Right hindlimb (tissue), 1 donor: ENCODE measurements around the gene BPGM.

Experiments
- DNase-seq: peaks from one replicate; pipeline ENCODE4 v3.0.0-alpha.2; 2018

Gene BPGM

DNA sequence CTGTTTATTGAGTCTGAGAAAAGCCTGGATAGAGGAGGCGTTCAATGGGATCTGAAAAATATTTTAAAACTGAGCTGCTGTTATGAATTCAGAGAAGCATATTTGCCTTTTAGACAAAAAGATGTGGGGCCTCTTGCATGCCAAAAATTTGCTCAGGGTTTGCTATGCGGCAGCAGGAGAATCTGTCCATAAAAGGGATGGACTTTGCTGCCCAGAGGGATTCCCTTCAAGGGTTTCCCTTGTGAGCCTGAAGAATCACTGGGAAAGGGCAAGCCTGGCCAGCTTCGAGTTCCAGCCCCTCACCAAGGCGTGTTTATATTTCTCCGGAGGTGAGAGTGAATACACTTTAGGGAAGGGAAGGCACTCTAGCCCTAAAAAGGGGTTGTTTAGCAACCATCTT lies 77.2 kb downstream of the BPGM start:
- DNase-seq = no peak

DNA sequence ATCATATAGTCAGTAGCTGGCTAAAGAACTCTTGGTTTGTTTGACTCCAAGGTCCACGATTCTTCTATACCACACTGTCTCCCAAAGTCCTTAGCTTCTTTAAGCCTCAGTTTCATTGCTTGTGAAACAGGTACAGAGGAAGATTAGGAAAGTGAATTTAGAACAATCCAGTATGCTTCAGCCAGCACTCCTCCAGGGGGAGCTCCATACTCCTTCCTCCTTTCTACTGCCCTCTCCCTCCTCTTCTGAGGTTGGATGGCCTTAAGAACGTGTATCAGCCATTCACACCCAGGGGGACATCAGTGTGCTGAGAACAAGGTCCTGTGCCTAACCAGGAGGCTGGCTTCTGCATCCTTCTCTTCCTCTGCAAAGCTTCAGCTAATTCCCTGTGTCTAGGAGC lies 78.0 kb downstream of the BPGM start:
- no peak for DNase-seq

DNA sequence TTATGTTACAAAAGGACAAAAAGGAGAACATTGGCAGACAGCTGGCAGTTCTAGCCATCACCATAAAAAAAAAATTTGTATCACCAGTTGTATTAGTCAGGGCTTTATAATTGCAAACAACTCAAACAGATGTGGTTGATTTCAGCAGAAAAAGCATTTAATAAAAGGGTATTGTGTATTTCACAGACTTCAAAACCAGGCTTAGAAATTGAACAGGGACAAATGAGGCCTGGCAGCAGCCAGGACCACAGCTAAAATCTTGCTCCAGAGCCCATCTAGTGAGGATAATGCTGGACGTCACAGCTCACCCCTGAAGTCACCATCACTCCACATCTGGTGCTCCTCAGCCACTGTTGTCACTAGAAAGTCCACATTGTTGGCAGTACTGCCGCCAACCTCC lies 79.9 kb downstream of the BPGM start:
- DNase-seq = no peak

DNA sequence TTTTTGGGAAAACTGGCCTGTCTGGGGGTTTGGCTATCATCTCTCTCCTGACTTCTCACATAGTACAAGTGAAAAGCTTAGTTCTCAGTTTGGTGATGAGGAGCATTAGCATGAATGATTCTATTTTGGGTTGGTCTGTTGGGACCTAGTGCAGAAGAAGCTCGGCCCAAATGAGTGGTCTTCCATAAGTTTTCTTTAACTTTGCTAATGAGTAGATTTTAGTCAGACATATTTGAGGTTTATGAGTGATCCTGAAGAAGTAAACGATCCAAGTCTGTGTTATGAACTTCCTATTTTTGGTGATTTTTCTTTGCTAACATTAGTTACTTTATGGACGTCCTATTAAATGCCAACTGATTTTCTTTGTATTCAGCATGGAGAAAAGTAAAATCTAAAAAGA lies 81.1 kb downstream of the BPGM start:
- no peak for DNase-seq
